Measurements from ENCODE around the gene TMEM126B.
"Not testable (repeated sequence)": the region's sequence is repeated elsewhere in the genome, so short reads cannot be mapped to it uniquely, and the experiment has no call there.

The TMEM126B gene

DNA sequence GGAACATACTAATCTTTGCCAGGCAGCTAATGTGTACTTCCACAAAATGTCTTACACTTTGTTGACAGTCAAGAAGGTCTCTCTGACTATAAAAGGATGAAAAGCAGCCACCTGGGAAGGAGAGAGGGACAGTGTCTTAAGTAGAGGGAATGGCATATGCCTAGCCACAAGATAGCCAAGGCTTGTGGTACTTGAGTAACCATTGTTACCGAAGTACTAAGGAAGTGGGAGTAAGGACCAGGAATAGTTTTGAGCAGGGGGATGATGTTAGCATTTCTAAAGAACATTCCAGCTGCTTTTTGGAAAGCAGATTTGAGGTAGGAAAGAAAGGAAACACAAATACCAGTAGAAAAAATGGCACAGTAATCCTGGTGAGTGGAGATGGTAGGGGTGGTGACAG is 22.7 kb downstream of the TMEM126B start:
- no peak for DNase-seq

DNA sequence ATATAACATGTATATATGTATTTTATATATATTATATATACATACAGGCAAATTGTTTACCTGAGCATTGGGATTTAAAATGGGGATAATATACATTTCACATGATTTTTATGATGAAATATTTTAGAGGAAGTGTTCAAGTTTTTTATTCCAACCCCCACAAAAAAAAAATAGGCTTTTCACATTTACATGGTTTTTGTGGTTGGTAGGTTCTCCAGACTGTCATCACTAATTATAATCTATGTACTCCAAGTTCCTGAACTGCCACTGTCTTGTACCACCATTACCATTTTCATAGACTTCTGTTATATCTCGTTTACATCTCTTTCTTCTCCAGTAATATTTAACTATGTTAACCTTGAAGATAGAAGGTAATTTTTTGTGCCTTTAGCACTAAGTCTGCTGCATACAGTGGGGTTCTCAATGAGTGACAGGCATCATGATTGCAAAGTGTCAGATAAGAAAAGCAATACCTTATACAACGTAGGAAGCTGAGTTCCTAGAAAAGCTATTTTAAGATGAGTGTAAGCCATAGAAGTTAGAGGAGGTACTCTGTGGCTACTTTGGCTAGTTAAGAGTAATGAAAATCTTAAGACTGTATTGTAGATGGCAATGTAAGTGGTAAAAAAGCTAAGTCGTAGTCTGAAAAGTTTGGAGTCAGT is 24.5 kb downstream of the TMEM126B start:
- DNase-seq: no peak

DNA sequence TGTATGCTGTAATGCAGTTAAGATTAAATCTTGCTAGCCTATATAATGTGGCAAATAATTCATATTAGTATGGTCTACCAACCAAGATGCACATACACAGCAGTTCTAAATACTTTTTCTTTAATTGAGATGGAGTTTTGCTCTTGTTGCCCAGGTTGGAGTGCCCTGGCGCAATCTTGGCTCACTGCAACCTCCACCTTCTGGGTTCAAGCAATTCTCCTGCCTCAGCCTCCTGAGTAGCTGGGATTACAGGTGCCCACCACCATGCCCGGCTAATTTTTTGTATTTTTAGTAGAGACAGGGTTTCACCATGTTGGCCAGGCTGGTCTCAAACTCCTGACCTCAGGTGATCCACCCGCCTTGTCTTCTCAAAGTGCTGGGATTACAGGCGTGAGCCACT is 25.9 kb downstream of the TMEM126B start:
- not testable (repeated sequence) for DNase-seq

DNA sequence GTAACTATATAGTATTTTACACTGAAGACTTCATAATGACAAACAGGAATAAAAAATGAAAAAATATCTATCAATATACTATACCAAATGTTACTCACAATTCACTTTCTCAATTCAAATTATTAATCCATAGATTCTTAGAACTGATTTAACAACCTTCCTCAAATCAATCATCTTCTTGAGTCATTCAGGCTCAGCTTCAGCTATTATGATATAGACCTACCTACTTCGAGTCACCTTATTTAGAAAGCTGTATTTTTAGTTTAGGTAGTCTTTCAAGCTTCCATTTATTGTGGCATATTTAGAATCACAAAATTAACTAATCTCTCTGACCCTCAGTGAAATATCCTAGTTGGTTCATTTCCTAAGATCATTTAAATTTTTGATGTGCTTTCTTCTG is 28.4 kb downstream of the TMEM126B start:
- DNase-seq: no peak

DNA sequence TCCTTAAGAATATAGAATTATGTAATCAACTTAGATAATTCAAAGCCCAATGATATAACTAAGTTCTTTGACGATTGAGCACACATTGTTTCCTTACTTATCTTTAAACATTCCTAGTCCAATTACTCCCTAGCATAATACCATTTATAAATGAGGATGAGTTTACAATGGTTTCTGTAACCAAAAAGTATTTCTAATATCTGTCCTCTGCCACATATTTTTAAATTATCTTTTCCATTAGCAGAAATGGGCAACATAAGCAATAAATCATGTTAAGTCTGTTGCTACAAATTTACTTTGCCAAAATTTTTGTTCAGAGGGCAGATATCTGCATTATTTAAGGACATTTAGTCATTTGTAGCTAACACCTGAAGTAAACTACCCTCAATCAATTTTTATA is 29.8 kb downstream of the TMEM126B start:
- no peak for DNase-seq

DNA sequence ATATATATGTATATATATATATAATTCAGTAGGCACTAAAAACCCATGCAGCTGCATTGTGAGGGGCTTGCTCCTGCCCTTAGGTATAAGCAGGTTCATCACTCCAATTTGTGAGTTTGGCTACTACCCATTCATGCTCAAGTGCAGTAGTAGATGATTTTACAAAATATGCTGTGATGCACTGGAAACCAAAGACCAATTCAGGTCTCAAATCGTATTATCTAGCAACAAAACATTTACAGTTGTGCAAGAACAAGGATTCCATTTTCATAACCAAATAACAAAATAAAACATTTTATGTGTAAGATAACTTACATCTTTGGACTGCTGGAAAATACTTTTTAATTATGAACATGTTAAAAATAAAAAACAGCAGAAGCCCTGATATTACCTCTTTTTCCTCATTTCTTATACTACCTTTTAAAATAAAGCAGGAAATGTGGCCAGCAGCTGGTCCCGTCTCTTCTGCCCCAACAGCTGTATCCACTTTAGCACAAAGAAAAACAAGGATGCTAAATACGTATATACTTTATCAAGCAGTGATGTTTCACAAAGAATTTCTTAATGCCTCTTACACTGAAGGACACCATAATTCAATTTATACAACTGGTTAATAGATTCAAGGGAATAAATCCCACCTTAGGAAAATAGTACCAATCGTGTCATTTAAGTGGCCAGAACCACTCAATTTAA is 33.7 kb downstream of the TMEM126B start:
- DNase-seq: no peak

DNA sequence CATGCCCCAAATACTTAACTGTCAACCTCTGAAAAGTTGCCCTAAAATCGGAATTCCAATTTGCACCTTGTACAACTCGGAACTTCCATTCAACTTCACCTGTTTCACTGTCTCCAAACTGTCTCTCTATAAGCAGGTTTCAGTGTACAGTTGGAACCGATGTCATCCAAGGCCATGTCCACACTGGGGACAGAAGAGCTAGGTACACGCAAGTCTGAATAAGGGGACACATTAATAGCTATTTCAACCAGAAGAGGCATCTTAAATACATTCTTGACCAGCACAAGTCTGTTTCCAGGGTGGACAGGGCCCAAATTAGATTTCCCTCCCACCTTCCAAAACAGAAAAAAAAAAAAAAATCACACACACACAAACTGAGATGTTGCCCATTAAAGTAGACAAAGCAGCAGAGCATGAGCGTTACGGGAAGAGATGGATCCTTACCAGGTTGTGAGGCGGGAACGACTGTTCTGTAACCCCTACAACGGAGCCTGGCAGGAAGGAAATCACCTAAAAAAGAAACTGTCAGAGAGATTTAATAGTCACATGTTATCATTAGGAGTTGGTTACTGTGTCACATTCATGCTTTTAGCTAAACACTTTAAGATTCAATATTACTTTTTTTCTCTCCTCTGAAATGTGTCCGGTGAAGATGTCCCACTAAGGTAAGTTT is 34.8 kb downstream of the TMEM126B start:
- DNase-seq: peak; percentile 36

DNA sequence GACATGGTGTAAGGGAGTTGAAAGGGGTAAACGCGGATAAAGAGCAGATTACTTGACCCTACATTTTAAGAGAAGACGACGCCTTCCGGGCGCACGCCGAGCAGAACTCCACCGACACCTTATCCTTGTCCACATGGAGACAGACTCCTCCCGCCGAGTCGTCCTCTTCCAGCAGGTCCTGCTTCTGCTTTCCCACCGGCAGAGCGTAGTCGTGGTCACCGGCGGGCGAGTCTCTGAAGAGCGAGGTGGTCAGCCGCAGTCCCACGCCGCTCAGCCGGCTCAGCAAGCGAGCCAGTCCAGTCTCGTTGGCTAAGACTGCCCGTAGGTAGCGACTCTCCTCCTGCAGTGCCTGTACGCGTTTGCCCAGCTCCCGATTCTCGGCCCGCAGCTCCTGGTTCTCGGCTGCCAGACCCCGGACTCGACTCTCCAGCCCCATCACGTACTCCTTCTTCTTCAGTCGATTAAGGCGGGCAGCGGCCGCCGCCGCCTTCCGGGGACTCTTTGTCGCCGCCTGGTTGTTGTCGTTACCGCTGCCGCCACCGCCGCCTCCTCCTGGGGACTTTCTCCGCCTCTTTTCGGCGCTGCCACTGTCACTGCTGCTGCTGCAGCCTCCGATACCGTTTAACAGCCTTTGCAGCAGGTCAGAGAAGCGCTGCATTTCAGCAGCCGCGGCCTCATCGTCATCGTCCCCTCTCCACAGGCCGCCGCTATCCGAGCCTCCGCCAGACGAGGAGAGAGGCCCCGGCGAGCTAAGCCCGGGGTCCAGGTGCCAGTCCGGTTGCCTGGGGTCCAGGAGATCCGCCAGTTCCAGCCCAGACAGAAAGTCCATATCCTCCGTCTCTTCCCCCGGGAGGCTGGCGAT is 35.6 kb downstream of the TMEM126B start:
- DNase-seq: peak; percentile 88

DNA sequence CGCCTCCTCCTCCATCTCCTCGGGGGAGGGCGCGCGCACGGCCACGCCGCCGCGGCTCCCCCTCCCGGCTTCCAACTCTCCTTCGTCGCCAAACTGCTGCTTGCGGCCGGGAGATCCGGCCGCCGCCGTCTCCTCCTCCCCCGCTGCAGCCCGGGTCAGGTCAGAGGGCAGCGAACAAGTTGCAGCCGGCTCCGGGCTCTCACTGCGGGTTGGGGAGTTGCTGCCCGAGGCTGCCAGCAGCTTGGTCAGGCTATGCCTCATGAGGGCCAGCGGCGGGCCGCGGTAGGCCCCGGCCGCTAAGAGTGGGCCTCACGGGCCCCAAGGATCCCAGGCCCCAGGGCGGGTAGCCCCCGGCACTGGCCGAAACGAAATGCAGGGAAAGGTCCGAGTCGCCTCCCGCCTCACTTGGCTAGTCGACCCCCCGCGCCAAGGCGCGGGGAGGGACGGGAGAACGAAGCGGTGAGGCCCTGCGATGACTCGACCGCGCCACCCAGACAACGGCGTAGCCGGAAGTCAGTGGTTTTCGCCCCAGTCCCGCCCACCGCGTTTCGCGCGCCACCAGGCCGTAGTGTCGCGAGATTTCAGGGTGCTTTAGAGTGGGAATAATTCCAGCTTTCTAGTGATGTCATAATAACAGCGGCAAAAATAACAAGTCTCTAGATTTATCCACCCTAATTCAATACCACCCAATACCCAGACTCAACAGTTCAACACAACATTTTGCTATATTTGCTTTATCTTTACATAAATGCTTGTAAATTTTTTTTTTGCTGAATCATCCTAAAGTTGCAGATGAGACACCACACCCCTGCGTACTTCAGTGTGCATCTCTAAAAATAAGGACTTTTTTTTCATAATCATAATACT is 36.5 kb downstream of the TMEM126B start, which contains the start of gene CREBZF:
Gene CREBZF (minus strand): TSS at position 515 of the 867 bp plus-strand sequence. CDS start 254 bp downstream, at position 261.
- DNase-seq: peak; percentile 95

DNA sequence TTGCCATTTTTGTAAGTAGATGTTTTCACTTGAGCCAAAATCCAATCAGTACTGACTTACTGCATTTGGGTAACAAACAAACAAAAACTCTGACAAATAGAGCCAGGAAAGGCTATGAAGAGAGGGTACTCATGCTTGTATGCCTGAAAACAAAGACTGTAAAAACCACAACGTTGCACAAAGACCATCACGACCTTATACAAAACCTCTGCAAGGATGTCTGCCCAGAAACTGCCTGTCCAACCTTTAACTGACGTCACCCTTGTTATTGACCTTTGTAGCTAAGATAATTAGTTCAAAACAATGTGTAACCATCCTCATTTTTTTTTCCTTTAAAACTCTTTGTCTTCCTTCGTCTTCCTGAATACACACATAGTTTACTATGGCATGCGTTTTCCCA is 37.3 kb downstream of the TMEM126B start:
- DNase-seq: peak; percentile 15

DNA sequence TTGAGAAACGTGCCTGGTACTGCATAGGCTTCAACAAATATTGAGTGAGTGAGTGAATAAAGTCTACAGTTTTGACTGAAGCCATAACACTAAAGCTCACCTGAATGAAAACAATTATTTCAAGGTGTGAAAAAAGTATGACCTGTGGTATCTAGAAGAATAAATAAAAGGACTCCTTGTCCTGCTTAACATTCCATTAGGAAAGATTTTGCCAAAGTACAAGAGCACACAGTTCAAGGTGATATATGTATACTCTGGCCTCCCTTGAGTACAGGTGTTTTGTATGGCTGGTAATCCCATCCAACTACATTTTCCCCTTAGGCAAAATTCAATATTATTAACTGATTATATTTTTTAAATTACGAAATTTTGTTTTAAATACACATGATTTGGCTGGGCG is 38.3 kb downstream of the TMEM126B start:
- no peak for DNase-seq

DNA sequence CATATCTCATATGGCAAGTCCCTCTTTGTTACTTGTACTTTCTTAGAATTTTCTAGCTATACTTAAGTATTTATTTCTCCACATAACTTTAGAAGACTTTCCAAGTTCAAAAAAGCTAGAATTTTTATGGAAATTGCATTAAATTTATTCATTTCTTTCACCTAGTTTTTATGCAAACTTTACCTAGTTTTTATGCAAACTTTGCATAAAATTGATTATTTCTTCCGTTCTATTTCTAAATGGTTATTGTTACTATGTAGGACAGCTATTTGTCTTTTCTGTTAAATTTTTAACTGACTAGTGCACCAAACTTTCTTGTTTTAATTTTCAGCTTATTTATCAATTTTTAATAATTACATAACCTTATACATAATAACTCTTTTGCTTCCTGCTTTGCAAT is 39.8 kb downstream of the TMEM126B start:
- no peak for DNase-seq

DNA sequence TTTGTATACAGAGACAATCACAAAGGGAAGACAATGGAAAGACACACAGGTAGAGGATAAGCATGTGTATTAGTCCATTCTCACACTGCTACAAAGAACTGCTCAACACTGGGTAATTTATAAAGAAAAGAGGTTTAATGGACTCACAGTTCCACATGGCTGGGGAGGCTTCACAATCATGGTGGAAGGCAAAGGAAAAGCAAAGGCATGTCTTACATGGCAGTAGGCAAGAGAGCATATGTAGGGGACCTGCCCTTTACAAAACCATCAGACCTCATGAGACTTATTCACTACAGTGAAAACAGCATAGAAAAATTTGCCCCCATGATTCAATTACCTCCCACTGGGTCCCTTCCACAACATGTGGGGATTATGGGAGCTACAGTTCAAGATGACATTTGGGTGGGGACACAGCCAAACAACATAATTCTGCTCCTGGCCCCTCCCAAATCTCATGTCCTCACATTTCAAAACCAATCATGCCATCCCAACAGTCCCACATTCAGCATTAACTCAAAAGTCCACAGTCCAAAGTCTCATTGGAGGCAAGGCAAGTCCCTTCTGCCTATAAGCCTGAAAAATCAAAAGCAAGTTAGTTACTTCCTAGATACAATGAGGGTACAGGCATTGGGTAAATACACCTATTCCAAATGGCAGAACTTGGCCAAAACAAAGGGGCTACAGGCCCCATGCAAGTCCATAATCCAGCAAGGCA is 42.7 kb downstream of the TMEM126B start:
- not testable (repeated sequence) for DNase-seq

DNA sequence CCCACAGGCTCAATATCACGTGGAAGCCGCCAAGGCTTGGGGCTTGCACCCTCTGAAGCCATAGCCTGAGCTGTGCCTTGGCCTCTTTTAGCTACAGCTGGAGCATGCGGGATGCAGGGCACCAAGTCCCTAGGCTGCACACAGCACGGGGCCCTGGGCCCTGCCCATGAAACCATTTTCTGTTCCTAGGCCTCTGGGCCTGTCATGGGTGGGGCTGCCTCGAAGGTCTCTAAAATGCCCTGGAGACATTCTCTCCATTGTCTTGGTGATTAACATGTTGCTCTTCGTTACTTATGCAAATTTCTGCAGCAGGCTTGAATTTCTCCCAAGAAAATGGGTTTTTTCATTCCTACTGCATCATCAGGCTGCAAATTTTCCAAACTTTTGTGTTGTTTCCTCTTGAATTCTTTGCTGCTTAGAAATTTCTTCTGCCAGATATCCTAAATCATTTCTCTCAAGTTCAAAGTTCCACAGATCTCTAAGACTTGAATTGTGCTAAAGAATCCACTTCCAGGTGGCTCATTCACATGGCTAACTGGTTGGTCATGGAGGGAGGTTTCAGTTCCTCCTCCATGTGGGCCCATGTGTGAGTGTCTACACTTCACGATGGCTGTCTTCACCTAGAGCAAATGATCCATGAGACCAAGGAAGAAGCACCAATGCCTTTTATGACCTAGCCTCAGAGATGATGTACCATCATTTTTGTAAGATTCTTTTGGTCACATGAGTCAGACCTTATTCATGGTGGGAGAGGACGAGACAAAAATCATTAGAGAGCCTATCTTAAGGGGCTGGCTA is 43.9 kb downstream of the TMEM126B start:
- no peak for DNase-seq

DNA sequence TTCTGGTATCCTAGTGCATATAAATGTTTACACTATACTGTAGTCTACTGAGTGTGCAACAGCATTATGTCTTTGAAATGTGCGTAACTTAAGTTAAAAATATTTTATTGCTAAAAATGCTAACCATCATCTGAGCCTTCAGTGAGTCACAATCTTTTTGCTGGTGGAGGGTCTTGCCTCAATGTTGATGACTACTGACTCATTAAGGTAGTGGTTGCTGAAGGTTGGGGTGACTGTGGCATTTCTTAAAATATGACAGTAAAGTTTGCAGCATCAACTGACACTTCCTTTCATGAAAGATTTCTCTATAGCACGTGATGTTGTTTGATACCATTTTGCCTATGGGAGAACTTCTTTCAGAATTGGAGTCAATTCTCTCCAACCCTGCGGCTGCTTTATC is 45.0 kb downstream of the TMEM126B start:
- no peak for DNase-seq

DNA sequence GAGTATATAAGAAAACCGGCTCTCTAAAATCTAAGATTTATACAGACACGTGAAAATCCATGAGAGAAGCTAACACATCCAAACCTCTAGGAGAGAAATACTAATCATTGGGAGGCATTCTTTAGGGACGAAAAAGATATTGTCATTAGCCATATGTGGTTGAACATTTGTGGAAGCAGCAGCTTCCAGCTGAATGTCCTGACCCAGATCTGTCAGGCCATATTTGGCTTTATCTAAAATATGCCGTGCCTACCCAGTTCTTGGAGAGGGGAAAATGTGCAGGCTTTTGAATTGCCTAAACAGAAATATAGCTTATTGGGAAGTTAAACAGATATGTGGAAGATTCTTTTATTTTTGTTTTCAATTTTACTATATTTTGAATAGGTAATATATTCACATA is 51.2 kb downstream of the TMEM126B start:
- no peak for DNase-seq

DNA sequence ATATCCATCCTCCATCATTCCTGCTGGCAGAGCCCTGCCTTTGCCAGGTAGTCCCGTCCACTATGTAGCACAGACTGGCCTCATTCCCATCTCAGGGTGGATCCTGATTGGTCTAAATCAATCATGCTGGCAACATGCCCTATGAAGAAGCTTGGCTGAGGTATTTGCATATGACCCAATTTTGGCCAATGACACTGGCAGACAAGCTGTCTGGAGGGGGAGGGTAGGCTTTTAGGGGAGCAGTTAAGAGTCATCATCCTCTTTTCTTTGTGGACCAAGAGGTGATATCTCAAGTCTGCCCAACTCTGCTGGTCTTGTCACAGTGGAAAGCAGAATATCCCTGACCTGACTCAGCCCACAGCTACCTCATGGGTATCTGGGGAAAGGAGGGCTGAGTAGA is 52.5 kb downstream of the TMEM126B start:
- peak; percentile 15 for DNase-seq

DNA sequence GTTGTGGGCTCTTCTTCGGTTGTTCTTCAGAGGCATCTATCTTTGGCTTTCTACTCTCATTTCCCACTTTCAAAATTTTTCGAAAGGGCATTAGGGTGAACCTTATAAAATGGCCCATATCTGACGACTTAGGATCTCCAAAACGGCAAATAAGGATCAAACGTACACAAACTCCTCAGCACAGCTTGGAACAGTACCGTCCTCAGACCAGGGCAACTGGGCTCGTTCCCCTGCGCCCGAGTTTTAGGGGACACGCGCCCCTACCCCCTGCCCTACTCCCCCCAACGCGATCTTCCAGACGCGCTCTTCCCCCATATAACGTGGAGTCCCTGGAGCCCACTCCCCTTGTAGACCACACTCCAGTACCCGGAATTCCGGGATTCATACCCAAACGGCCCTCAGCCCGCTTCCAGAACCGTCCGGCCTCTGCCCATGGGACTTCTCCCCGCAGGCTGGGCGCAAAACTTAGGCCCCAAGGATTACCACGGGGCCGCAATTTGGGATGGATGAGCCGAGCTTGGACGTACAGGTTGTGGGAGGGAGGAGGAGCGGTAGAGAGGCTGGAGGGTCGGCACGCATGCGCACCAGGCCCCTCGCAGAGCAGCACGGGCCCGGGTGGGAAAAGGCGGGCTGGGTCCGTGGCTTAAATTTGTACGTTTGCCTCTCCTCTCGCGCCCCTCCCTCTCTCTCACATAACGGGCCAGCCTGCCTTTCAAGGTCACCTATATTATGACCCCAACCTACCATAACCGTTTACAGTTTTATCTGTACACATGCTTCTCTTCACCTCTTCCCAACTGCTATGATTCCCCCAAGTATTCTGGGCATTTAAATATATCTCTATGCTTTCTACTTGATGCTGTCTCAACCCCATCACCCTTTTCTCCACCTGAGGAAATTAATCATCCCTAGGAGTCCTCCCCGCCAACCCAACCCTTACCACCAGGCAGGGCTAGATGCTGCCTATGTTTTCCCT is 54.2 kb downstream of the TMEM126B start:
- DNase-seq: peak; percentile 34

DNA sequence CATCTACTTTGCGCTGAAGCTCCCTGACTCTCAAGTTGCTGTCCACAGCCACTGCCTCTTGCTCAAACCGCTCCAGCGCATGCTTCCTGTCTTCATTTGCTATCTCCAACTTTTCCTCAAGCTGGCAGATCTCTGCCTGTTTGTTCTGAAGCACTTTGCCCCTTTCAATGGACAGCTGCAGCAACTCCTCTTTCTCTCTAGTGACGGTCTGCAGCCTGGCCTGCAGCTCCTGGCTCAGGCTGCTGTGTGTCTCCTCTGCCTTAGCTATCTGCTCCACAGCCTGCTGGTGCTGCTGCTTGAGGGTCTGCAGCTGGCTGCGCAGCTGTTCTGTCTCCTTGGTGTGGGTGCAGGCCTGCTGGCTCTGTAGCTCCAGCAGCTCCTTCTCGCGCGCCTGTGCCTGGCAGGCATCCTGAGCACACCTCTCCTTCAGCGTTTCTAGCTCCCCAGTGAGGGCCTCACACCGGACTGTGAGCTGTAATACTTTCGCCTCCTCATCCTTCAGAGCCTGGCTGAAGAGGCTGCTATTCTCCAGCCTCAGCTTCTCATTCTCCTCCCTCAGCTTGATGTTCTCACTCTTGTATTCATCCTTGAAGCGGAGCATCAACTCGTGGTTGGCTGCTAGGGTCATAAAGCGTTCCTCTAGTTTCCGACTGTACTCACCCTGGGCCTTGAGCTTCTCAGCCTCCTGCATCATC is 56.9 kb downstream of the TMEM126B start:
- no peak for DNase-seq
